Sigmoid colon (tissue), 3 donors: ENCODE measurements around the gene CC2D1A.

Source experiments
- POLR2A ChIP-seq, 2 donors: fragments of 450-650 bp; IDR thresholded peaks; one replicate each; pipeline ENCODE4 v1.6.1; 2016; ENCODE audit warnings: antibody characterized with exemption in 2 of 2, mild to moderate bottlenecking in 2 of 2, moderate library complexity in 2 of 2
- TF ChIP-seq, protein P1 (sequence below), 4 experiments: fragments of 450-650 bp in 3 of 4; fragments of 200-600 bp in 1 of 4; IDR thresholded peaks; one replicate each; pipeline ENCODE4 v1.5.1; 2016 to 2019; ENCODE audit warnings: antibody characterized with exemption in 4 of 4, mild to moderate bottlenecking in 3 of 4, moderate library complexity in 2 of 4

DNA sequence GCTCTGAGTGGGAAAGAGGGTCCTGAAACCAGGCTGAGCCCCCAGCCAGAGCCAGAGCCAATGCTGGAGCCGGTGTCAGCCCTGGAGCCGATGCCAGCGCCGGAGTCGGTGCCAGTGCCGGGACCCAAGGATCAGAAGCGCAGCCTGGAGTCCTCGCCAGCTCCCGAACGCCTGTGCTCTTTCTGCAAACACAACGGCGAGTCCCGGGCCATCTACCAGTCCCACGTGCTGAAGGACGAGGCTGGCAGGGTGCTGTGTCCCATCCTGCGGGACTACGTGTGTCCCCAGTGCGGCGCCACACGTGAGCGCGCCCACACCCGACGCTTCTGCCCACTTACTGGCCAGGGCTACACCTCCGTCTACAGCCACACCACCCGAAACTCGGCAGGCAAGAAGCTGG is 28.7 kb upstream of the CC2D1A start:
- TF ChIP-seq, protein P1, sequence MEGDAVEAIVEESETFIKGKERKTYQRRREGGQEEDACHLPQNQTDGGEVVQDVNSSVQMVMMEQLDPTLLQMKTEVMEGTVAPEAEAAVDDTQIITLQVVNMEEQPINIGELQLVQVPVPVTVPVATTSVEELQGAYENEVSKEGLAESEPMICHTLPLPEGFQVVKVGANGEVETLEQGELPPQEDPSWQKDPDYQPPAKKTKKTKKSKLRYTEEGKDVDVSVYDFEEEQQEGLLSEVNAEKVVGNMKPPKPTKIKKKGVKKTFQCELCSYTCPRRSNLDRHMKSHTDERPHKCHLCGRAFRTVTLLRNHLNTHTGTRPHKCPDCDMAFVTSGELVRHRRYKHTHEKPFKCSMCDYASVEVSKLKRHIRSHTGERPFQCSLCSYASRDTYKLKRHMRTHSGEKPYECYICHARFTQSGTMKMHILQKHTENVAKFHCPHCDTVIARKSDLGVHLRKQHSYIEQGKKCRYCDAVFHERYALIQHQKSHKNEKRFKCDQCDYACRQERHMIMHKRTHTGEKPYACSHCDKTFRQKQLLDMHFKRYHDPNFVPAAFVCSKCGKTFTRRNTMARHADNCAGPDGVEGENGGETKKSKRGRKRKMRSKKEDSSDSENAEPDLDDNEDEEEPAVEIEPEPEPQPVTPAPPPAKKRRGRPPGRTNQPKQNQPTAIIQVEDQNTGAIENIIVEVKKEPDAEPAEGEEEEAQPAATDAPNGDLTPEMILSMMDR (IDR thresholded peaks at IDR 0.05), result no peak
- no peak for TF ChIP-seq POLR2A (IDR thresholded peaks at IDR 0.05)
